Right lobe of liver (tissue), 4 donors: ENCODE data around the gene CRPPA.

Source experiments
- CTCF ChIP-seq, 4 donors: fragments of 200-600 bp in 3 of 4; fragments of 450-650 bp in 1 of 4; IDR thresholded peaks; one replicate each; pipeline versions ENCODE4 v1.5.1 to v1.8.0; 2016 to 2022; ENCODE audit warnings: antibody characterized with exemption in 4 of 4, mild to moderate bottlenecking in 2 of 4
- POLR2A ChIP-seq: fragments of 450-650 bp; IDR thresholded peaks from one replicate; pipeline ENCODE4 v1.6.1; 2017; ENCODE audit warnings: antibody characterized with exemption, mild to moderate bottlenecking
- donor health status: DM: no; HTN: no; CAD: no.
- donor health status: DM: no; HTN: no; CAD: no.
- donor health status: DM: no; HTN: yes; CAD: no.

GRCh38 chr7:16430133-16430532 lies 8.8 kb upstream of the CRPPA start:
- TF ChIP-seq CTCF (IDR thresholded peaks at IDR 0.05) (no peak), POLR2A (no peak)
